Stimulated activated CD4-positive, alpha-beta T cell treated with anti-CD3 and anti-CD28 coated beads, Interleukin-15, amount 100 ng/mL, for 24 hours (primary cell): ENCODE data around the gene ITPR2.
"Not testable (repeated sequence)": the region's sequence is repeated elsewhere in the genome, so short reads cannot be mapped to it uniquely, and the experiment has no call there.

Experiments
- DNase-seq: peaks from one replicate; pipeline ENCODE4 v3.0.0-alpha.2; 2020

ITPR2 gene

GRCh38 chr12:26848156-26848825, 15.3 kb upstream of the ITPR2 start:
- DNase-seq, result no peak

GRCh38 chr12:26847431-26847830, 14.4 kb upstream of the ITPR2 start:
- no peak for DNase-seq

GRCh38 chr12:26846416-26846815, 13.4 kb upstream of the ITPR2 start:
- no peak for DNase-seq

GRCh38 chr12:26845984-26846383, 13.0 kb upstream of the ITPR2 start:
- DNase-seq, result no peak

- peak; percentile 42 for DNase-seq
Measured at GRCh38 chr12:26845057-26845666, 12.2 kb upstream of the ITPR2 start.

- DNase-seq, result no peak
Measured at GRCh38 chr12:26843311-26843710, 10.3 kb upstream of the ITPR2 start.

- DNase-seq, result peak; percentile 19
Measured at GRCh38 chr12:26841085-26841484, 8.1 kb upstream of the ITPR2 start.

GRCh38 chr12:26839512-26839911, 6.5 kb upstream of the ITPR2 start:
- DNase-seq, result no peak

- no peak for DNase-seq
Measured at GRCh38 chr12:26838888-26839416, 6.0 kb upstream of the ITPR2 start.

- no peak for DNase-seq
Measured at GRCh38 chr12:26836201-26836600, 3.2 kb upstream of the ITPR2 start.

GRCh38 chr12:26834503-26835060, 1.6 kb upstream of the ITPR2 start:
- DNase-seq, result not testable (repeated sequence)

- DNase-seq, result peak; percentile 56
Measured at GRCh38 chr12:26833743-26834490, 923 bp upstream of the ITPR2 start.

GRCh38 chr12:26831951-26832821, 808 bp downstream of the ITPR2 start:
- peak; percentile 75 for DNase-seq

GRCh38 chr12:26830783-26831551, 2.0 kb downstream of the ITPR2 start:
- peak; percentile 16 for DNase-seq

GRCh38 chr12:26830363-26830762, 2.6 kb downstream of the ITPR2 start:
- DNase-seq, result no peak

- no peak for DNase-seq
Measured at GRCh38 chr12:26828280-26829073, 4.5 kb downstream of the ITPR2 start.

GRCh38 chr12:26826437-26826836, 6.6 kb downstream of the ITPR2 start:
- DNase-seq, result no peak

- DNase-seq, result no peak
Measured at GRCh38 chr12:26825459-26826016, 7.5 kb downstream of the ITPR2 start.

GRCh38 chr12:26823390-26823789, 9.6 kb downstream of the ITPR2 start:
- no peak for DNase-seq

- no peak for DNase-seq
Measured at GRCh38 chr12:26822026-26822425, 11.0 kb downstream of the ITPR2 start.
